ENCODE results near the gene POLR2J2.
"Not testable (repeated sequence)": the region's sequence is repeated elsewhere in the genome, so short reads cannot be mapped to it uniquely, and the experiment has no call there.

DNA sequence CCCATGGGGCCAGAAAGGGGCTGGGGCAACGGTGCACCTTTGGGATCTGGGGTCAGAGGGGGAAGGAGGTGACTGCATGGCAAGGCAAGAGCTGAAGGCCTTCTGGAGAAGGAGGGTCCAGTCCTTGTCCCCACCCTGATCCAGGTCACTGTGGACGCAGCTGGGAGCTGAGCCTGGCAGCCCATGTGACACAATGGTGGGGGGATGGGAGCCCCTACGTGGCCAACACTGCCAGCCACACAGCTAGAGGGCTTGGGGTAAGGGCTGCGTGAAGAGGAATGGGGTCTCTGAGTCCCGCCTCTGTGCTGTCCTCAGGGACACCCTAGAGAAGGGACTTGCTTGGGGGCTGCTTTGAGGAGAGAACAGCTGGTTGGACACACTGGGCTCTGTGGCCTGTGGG lies 9.3 kb upstream of the POLR2J2 start:
- TF ChIP-seq, protein P1, sequence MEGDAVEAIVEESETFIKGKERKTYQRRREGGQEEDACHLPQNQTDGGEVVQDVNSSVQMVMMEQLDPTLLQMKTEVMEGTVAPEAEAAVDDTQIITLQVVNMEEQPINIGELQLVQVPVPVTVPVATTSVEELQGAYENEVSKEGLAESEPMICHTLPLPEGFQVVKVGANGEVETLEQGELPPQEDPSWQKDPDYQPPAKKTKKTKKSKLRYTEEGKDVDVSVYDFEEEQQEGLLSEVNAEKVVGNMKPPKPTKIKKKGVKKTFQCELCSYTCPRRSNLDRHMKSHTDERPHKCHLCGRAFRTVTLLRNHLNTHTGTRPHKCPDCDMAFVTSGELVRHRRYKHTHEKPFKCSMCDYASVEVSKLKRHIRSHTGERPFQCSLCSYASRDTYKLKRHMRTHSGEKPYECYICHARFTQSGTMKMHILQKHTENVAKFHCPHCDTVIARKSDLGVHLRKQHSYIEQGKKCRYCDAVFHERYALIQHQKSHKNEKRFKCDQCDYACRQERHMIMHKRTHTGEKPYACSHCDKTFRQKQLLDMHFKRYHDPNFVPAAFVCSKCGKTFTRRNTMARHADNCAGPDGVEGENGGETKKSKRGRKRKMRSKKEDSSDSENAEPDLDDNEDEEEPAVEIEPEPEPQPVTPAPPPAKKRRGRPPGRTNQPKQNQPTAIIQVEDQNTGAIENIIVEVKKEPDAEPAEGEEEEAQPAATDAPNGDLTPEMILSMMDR (IDR thresholded peaks at IDR 0.05) = not testable (repeated sequence)
- not testable (repeated sequence) for TF ChIP-seq POLR2A (IDR thresholded peaks at IDR 0.05; ENCODE audit: low read depth); POLR2AphosphoS5 (IDR thresholded peaks at IDR 0.05)
